ENCODE measurements around the gene LCE2C. TPM values are rescaled to one million over a fixed set of nuclear protein-coding genes. Genes with fewer than 3 reads are reported as not detected.

The LCE2C gene
- polyA plus RNA-seq, 4 donors, result not detected

DNA sequence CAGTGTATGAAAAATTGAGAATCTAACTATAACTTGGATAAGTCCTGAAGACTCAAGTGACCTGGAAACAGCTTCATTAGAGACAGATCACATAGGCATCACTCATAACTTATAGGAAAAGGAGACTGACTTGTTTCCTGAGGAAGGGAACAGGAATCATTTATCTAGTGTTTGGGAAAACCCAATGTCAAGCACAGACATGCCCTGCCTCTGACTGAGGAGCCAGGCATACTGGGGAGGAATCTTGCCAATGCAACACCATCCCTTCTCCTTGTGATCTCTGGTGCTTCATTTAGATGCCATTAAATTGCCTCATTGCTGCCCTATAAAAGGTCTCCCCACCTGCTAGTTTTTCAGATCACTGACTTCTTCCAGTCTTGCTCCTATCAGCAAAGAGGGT, 43.2 kb downstream of the LCE2C start:
- no peak for DNase-seq (ENCODE audit: low read depth in 4 of 4, low spot score in 2 of 4)

DNA sequence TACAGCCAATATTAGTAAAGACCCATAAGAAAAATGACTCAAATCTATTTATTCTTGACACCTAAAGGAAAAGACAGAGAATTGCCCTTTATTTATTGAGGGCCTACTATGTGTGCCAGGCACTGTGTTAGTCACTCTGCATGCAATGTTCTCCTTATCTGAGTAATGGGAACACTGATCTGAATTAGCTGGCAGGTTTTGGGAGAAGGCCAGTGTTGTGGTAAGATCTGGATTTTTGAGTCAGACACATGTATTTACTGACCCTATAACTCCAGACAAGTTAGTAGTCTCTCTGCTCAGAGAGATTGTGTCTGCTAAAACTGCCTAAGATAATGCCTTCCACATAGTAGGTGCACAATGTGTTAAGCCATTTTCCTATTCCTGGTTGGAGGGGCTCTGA, 50.2 kb downstream of the LCE2C start:
- no peak for DNase-seq (ENCODE audit: low read depth in 4 of 4, low spot score in 2 of 4)

Other genes starting within 250 kb of the LCE2C start
- gene LCE5A, start 164.5 kb upstream of the LCE2C start, polyA plus RNA-seq (ENCODE audit: insufficient read length in 4 of 4), result under 1 TPM in 1 of 4 donors, not detected in 3; 0.16 TPM
- gene CRCT1, start 160.8 kb upstream of the LCE2C start, polyA plus RNA-seq (ENCODE audit: insufficient read length in 4 of 4), result not detected
- not detected for gene LCE3E, start 108.5 kb upstream of the LCE2C start, polyA plus RNA-seq (ENCODE audit: insufficient read length in 4 of 4)
- not detected for gene LCE3D, start 94.8 kb upstream of the LCE2C start, polyA plus RNA-seq (ENCODE audit: insufficient read length in 4 of 4)
- gene LCE3C, start 75.0 kb upstream of the LCE2C start, polyA plus RNA-seq (ENCODE audit: insufficient read length in 4 of 4), result not detected
- gene LCE3B, start 61.5 kb upstream of the LCE2C start, polyA plus RNA-seq (ENCODE audit: insufficient read length in 4 of 4), result not detected
- gene LCE3A, start 52.2 kb upstream of the LCE2C start, polyA plus RNA-seq (ENCODE audit: insufficient read length in 4 of 4), result not detected
- gene LCE2D, start 11.9 kb upstream of the LCE2C start, polyA plus RNA-seq (ENCODE audit: insufficient read length in 4 of 4), result not detected
- gene LCE2B, start 10.8 kb downstream of the LCE2C start, polyA plus RNA-seq (ENCODE audit: insufficient read length in 4 of 4), result not detected
- gene LCE2A, start 23.1 kb downstream of the LCE2C start, polyA plus RNA-seq (ENCODE audit: insufficient read length in 4 of 4), result not detected
- not detected for gene LCE4A, start 32.9 kb downstream of the LCE2C start, polyA plus RNA-seq (ENCODE audit: insufficient read length in 4 of 4)
- not detected for gene KPRP, start 82.7 kb downstream of the LCE2C start, polyA plus RNA-seq (ENCODE audit: insufficient read length in 4 of 4)
- gene LCE1F, start 99.9 kb downstream of the LCE2C start, polyA plus RNA-seq (ENCODE audit: insufficient read length in 4 of 4), result not detected
- gene LCE1E, start 111.0 kb downstream of the LCE2C start, polyA plus RNA-seq (ENCODE audit: insufficient read length in 4 of 4), result not detected
- gene LCE1D, start 121.4 kb downstream of the LCE2C start, polyA plus RNA-seq (ENCODE audit: insufficient read length in 4 of 4), result not detected
- not detected for gene LCE1C, start 131.4 kb downstream of the LCE2C start, polyA plus RNA-seq (ENCODE audit: insufficient read length in 4 of 4)
- gene LCE1B, start 136.7 kb downstream of the LCE2C start, polyA plus RNA-seq (ENCODE audit: insufficient read length in 4 of 4), result not detected
- gene LCE1A, start 152.2 kb downstream of the LCE2C start, polyA plus RNA-seq (ENCODE audit: insufficient read length in 4 of 4), result not detected
- gene LCE6A, start 167.6 kb downstream of the LCE2C start, polyA plus RNA-seq (ENCODE audit: insufficient read length in 4 of 4), result not detected
- gene LCE7A, start 184.7 kb downstream of the LCE2C start, polyA plus RNA-seq (ENCODE audit: insufficient read length in 4 of 4), result not detected
- not detected for gene SMCP, start 203.0 kb downstream of the LCE2C start, polyA plus RNA-seq (ENCODE audit: insufficient read length in 4 of 4)
- under 1 TPM; 0.08 to 0.42 (median 0.30) TPM for gene IVL, start 233.3 kb downstream of the LCE2C start, polyA plus RNA-seq (ENCODE audit: insufficient read length in 4 of 4)